GM19324 (cell line): Measurements from ENCODE around the gene GIMAP1.
A peak's percentile ranks its signal among the peaks of the same experiment; 100 is the strongest.
"Not testable (repeated sequence)": the region's sequence is repeated elsewhere in the genome, so short reads cannot be mapped to it uniquely, and the experiment has no call there.

Experiments
- ATAC-seq: cut with Tn5 transposase; IDR thresholded peaks from one replicate; pipeline ENCODE4 v1.9.1; 2021; ENCODE audit warnings: mild to moderate bottlenecking, moderate library complexity; ENCODE audit not compliant: unreplicated experiment, low FRiP score

The GIMAP1 gene

DNA sequence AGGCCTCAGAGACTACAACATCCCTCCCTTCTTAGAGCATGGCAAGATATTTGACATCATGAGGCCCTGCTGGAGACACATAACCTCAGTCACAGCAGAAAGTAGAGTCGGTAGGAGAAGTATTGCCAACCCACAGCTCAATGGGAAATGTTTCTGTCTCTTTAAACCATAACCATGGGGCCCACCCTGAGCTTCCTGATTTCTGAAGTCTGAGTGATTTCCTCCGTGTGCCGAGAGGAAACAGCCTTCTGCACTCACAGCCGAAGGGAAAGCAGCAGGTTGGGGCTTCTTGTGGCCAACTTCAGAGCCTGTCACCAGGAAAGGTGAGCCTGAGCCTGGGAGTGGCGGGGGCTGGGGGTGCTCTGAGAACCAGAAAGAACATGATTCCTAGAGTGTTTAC lies at the start of gene GIMAP1:
TSS of gene GIMAP1 (plus strand) at position 246 of the 400 bp plus-strand sequence. CDS start 2,435 bp downstream, outside the sequence.
- peak; percentile 51 for ATAC-seq

DNA sequence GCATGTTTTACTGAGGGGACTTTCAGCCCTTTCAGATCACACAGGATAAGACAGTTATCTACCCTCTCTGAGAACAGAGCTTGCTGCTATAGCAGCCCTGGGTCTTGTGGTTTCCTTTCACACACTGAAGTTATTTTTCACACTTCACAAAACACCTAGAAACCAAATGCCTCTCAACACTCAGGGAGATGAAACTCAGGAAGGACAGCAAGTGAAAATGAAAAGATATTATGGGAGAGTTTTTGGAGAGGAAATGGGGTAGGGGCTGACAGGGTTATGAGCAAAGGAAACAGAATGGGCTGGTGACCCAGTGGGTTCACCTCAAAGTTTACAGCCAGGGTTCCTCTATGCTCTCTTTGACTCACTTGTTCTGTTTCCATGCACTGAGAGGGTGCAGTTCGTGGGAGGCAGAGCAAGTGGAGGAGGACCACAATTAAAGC lies 47.9 kb upstream of the GIMAP1 start:
- peak; percentile 66 for ATAC-seq

DNA sequence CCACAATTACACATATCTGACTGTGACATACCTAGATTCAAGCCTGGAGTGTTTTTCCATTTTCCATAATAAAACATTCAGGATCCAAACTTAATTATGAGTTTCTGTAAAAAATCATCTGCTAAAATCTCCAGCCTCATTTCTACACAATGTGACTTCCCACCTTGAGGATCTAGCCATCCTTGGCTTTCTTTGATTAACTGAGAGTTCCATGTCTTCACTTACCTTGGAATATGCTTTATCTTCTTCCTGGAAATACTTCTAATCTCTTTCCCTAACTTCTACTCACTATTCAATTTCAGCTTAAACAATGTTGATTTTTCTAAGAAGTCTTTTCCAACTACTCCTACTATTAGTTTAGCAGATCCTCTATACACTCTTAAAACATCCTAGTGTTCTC lies 47.4 kb upstream of the GIMAP1 start:
- no peak for ATAC-seq

DNA sequence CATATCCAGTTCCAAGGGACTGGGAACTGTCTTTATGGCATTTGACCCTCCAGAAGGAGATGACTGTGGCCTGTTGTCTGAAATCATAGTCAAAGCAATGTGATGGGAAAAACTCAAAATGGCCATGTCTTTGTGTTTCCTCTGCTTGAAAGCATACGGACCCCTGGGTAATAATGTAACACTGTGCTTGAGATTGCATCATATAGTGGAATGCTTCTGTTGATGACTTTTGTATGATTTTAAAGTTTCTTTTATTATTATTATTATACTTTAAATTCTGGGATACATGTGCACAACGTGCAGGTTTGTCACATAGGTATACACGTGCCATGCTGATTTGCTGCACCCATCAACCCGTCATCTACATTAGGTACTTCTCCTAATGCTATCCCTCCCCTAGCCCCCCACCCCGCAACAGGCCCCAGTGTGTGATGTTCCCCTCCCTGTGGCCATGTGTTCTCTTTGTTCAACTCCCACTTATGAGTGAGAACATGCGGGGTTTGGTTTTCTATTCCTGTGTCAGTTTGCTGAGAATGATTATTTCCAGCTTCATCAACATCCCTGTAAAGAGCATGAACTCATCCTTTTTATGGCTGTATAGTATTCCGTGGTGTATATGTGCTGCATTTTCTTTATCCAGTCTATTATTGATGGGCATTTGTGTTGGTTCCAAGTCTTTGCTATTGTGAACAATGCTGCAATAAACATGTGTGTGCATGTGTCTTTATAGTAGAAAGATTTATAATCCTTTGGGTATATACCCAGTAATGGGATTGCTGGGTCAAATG lies 44.4 kb upstream of the GIMAP1 start:
- ATAC-seq = not testable (repeated sequence)

DNA sequence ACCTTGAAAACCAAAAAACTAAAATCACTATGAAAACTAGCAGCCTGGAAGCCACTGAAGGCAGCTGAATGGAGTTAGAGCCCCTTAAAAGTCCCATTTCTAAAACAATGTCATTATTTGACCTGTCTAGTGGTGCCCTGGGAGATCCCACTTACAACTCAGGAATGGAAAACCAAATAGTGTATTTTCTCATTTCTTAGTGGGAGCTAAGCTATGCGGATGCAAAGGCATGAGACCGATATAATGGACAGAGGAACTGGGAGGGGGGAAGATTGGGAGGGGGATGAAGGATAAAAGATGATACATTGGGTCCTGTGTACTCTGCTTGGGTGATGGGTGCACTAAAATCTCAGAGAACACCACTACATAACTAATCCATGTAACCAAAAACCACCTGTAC lies 40.7 kb upstream of the GIMAP1 start:
- no peak for ATAC-seq

DNA sequence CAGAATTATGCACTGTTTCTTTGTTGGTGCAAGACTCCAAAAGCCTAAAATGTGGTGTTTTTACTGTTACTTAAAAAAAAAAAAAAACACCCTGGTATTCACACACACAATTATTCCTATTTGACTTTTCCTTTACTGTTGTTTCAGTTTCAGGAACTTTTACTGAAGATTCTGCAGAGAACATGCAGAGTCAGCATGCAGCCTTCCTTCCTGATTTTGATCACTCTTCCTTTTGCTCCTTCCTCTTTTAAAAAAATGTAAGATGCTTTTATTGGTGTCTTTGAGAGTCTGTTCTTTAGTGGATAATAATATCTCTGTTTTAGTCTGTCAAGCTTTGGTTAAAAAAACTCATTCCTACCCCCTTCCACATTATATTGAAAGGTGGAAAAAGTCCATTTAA lies 40.1 kb upstream of the GIMAP1 start:
- not testable (repeated sequence) for ATAC-seq

DNA sequence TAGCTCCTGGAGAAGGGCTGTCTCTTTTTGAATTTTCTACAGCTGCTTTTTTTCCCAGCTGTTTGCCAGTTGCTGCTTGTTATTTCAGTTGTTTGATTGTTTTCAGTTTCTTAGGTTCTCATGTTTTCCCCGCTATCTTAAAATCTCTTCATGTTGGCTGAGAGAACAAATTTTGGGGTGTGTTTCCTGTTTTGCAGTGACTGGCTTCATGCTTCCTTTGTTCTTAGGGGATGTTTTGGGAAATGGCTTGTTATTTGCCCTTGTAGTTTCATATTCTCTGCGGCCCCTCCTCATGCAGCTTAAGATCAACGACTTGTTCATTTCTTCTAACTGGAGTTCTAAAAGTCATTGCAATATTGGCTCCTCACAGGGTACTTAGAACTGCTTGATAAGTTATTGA lies 39.6 kb upstream of the GIMAP1 start:
- not testable (repeated sequence) for ATAC-seq

DNA sequence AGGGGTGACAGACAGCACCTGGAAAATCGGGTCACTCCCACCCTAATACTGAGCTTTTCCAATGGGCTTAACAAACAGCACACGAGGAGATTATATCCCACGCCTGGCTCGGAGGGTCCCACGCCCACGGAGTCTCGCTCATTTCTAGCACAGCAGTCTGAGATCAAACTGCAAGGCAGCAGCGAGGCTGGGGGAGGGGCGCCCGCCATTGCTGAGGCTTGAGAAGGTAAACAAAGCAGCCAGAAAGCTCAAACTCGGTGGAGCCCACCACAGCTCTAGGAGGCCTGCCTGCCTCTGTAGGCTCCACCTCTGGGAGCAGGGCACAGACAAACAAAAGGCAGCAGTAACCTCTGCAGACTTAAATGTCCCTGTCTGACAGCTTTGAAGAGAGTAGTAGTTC lies 37.8 kb upstream of the GIMAP1 start:
- ATAC-seq = not testable (repeated sequence)

DNA sequence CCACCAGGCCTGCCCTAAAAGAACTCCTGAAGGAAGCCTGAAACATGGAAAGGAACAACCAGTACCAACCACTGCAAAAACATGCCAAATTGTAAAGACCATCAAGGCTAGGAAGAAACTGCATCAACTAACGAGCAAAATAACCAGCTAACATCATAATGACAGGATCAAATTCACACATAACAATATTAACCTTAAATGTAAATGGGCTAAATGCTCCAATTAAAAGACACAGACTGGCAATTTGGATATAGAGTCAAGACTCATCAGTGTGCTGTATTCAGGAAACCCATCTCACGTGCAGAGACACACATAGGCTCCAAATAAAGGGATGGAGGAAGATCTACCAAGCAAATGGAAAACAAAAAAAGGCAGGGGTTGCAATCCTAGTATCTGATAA lies 36.0 kb upstream of the GIMAP1 start:
- ATAC-seq = not testable (repeated sequence)

DNA sequence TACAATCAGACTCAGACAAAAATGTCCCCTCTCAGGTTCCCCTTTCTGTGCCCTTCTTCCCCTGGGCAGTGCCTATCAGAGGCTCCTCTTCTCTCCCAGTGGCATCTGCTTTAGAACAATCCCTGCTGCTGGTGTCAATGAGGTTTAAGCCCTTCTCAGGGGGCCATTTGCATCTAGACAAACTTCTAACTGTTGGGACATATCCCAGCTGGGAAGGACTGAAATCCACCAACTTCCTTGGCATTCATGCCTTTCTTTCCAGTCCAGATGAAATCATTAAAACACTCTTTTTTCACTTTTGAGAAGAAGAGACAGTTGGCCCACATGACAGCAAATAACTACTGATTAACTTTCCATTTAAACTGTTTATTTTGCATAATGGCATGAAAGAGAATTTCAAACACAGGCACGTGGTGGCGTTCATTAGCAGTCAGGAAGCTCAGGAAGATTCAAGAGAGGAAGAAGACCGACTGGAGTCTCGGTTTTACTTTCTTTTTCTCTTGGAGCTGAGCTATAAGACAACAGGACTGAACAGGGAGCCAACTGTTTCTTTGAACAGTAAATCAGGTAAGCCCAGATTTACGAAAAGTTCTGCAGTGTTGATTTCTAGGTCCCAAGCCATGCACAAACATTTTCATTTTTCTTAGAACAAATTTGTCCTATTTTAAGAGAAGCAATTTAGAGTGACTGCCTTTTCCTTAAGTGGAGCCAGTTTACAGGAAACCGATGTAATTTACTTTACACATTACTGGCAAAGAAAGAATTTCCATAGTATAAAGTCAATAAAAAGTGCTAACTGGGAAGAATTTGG lies 31.0 kb upstream of the GIMAP1 start, which contains the start of gene GIMAP2:
TSS of gene GIMAP2 (plus strand) at position 488 of the 811 bp plus-strand sequence. CDS start 1,354 bp downstream, outside the sequence.
- peak; percentile 97 for ATAC-seq

DNA sequence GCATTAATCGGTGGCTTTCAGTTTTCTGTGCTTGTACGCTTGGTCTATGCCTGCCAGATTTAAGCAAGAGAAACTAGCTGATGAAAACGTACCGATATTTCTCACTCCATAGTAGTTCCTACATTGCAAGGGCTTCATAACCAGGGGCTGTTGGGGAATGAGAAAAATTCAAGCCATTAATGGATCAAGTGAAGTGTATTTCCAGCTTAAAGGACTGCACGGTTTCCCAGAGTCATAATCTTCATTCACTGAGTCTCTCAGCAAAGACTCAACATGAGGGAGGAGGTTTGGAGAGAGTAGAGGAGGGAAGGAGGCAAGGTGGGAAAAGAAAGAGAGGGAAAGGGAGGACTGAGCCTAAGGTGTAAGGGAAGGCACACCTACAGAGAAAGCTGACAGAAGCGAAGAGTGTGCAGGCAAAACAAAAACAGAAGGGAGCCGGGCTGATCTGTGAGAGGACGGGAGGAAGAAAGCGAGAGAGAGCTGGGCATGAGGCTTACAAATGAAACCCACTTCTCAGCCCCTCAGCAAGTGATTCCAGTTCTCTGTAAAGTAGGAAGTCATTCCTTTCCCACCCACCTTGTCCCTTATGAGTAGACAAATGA lies 30.3 kb upstream of the GIMAP1 start:
- ATAC-seq = peak; percentile 38

DNA sequence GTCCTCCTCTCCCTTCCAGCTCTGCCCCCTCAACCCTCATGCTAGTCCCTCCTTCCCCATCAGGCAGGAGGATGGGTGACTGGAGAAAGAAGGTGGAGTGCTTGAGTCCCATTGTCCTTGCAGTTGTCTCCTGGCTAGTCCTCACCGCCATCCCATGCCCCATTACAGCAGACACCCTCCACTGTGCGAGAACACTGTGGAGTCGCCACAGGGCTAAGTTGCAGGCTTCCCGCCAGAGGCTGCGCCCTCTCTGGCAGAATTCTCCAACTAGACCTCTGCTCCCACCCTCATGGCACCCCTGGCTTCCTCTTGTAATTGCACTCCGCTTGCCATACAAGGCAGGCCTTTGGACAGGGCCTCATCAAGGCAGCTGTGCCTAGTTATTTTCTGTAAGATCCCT lies 27.8 kb upstream of the GIMAP1 start:
- ATAC-seq = no peak

DNA sequence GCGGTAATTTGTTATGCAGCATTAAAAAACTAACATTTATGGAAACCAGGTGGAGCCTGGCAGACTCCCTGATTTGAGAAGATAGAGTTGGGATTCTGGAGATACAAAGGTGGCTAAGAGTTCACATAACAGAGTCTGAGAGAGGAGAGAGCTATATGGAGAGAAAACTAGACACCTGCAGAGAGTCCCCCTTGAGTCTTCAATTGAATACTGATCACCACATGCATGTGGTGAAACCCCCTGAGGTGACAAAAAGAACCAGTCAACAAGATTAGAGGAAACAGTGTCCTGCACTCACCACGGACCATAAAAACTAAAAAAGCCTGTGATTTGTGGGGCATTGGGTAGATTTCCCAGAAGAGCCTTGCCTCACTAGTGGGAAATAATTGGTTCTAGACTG lies 20.8 kb upstream of the GIMAP1 start:
- ATAC-seq = no peak

DNA sequence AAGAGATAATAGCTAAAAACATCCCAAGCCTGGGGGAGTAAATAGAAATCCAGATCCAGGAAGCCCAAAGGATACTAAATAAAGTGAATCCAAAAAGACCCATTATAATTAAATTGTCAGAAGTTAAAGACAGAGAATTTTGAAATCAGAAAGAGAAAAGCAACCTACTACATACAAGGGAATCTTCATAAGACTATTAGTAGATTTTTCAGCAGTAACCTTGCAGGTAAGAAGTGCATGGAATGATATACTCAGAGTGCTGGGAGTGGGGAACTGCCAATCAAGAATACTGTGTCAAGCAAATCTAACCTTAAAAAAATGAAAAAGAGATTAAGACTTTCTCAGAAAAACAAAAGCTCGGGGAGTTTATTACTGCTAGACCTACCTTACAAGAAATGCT lies 13.2 kb upstream of the GIMAP1 start:
- no peak for ATAC-seq

DNA sequence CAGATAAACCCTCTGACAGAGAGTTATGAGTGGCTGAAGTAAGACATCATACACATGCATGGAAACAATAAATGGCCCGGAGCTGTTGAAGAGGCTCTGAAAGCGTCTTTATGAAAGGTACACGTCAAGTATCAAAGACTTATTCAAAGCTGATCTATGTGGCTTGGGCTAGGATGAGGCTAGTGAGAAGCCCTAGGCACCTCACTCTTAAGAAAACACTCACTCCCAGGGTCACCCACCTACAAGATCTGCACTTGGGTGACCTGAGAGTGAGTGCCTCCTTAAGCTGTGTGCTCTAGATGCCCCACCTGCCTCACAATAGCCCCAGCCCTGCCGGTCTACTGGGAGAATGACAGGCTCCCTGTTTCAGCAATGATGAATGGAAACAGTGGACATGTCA lies 1.1 kb upstream of the GIMAP1 start:
- ATAC-seq = no peak

DNA sequence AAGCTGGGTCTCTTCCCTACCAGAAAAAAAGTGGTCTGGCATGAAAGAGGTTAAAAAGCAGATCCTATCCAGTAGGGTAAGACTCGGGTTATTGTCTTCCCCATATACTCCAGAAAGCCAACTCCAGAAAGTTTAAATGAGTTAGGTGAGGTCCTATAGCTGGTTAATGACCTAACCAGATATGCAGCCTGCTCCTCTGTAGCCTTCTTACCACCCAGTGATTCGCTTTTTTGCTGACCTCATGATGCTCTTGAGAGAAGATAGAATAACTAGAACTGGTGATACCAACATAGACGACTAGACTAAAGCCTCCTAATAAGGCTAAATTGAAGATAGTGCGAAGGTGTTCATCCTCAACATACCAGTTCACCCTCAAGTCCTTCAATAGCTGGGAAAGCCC lies 675 bp upstream of the GIMAP1 start:
- ATAC-seq = no peak

DNA sequence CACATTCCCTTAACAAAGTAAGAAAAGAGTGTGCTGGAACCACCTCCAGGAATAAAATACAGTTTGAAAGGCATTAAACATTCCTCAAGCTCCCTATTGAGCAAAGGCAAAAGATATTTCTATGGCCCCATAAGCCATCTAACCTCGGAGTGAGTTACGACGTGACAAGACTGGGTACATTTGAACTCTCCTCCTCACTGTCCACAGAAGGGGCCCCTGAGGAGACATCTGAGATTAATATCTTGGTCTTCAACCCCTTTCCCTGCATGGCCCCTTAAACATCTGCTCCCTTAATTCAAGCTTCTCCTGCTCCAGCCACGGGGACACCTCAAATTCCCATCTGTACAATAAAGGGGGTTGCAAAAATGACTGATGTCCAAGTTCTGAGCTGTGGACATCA lies 526 bp downstream of the GIMAP1 start:
- ATAC-seq = no peak

DNA sequence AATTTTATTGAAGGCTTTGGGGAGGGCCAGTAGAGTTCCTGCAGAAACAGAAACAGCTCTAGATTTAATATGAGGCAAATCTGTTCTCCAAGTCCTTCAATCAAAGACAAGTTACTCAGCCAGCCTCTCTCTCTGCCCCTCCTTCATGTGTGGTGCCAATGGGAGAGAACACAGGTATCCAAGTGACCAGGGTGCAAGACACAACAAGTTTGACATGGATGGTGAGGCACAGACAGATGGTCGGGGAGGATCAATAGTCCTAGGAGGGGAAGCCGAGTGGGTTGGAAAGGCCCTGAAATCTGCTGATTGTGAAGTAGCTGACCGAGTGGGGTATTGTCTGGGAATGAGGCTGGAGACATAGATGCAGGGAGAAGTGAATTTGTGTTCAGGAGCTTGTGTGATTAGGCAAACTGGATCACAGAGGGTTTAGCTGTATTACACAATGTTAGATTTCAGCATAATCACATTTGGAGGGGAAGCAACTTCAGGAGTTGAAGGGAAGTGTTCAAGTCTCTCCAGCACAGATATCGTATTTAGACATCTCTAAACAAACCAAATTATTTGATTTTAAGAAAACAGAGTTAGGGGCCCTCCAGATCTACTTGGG lies 1.5 kb downstream of the GIMAP1 start:
- ATAC-seq = no peak

DNA sequence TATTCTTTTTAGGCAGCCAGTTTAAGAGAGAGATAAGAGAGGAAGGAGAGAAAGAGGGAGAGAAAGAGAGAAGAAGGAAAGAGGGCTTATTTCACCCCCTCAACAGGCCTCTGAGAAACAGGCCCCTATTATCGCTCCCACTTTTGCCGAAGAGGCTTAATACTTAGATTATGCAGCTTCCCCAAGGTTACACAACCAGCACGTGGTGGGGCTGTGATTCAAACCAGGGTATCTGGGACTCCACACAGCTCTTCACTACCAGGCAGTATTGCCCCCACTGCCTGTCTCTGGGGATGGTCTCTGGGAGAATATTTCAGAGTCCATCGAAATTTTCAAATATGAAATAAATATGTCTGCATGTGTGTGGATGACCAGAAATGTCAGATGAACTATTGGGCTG lies 3.0 kb downstream of the GIMAP1 start:
- no peak for ATAC-seq

DNA sequence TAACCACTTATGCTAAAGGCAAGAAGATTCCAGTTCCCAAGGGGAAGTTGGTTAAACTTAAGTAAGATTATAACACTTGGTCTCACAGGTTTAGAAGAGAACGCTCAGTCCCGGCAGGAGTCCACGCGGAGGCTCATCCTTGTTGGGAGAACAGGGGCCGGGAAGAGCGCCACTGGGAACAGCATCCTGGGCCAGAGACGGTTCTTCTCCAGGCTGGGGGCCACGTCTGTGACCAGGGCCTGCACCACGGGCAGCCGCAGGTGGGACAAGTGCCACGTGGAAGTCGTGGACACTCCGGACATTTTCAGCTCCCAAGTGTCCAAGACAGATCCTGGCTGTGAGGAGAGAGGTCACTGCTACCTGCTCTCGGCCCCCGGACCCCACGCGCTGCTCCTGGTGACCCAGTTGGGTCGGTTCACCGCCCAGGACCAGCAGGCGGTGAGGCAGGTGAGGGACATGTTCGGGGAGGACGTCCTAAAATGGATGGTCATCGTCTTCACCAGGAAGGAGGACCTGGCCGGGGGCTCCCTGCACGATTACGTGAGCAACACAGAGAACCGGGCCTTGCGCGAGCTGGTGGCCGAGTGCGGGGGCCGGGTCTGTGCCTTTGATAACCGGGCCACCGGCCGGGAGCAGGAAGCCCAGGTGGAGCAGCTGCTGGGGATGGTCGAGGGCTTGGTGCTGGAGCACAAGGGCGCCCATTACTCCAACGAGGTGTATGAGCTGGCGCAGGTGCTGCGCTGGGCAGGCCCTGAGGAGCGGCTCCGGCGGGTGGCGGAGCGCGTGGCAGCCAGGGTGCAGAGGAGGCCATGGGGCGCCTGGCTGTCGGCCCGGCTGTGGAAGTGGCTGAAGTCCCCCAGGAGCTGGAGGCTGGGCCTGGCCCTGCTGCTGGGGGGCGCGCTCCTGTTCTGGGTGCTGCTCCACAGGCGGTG lies 3.8 kb downstream of the GIMAP1 start:
- no peak for ATAC-seq
